ENCODE results near the gene LONRF2. TPM values are rescaled to one million over a fixed set of nuclear protein-coding genes. Genes with fewer than 3 reads are reported as not detected.

The LONRF2 gene
- total RNA-seq, 1 donor = under 0.01 TPM

DNA sequence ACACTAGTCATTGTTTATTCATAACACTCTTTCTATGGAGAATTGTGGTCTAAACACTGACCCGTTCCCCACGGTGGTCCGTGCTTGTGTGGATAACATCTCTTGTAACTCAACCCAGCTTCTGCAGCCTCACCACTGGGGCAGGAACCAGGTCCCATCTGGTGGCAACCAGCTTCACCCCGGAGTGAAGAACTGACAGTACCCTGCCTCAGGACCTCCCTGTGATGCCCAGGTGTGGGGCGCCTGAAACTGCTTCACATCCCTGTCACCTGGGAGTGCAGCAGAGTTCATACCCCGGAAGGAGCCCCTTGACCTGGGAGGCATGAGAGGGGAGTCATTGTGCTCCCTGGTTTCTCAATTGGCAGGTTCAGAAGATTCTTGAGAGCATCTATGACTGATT, 81.1 kb downstream of the LONRF2 start:
- Histone ChIP-seq H3K4me3 (ENCODE audit: insufficient read depth, low read length) (no peak overlapping the region), H3K4me1 (ENCODE audit: insufficient read depth, low read length) (peaks cover 9% of the 10 kb centered on the region)
- TF ChIP-seq, protein P1, sequence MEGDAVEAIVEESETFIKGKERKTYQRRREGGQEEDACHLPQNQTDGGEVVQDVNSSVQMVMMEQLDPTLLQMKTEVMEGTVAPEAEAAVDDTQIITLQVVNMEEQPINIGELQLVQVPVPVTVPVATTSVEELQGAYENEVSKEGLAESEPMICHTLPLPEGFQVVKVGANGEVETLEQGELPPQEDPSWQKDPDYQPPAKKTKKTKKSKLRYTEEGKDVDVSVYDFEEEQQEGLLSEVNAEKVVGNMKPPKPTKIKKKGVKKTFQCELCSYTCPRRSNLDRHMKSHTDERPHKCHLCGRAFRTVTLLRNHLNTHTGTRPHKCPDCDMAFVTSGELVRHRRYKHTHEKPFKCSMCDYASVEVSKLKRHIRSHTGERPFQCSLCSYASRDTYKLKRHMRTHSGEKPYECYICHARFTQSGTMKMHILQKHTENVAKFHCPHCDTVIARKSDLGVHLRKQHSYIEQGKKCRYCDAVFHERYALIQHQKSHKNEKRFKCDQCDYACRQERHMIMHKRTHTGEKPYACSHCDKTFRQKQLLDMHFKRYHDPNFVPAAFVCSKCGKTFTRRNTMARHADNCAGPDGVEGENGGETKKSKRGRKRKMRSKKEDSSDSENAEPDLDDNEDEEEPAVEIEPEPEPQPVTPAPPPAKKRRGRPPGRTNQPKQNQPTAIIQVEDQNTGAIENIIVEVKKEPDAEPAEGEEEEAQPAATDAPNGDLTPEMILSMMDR (IDR thresholded peaks at IDR 0.05; ENCODE audit: extremely low read depth, low read depth, low read length) = no peak

GRCh38 chr2:100240386-100240785, 81.9 kb downstream of the LONRF2 start:
- no peaks in the 10 kb centered on the region for H3K27me3 ChIP-seq (ENCODE audit: insufficient read depth, low read length)
- no peak overlapping the region for H2AFZ ChIP-seq (ENCODE audit: low read length)
- no peak overlapping the region for H3K27ac ChIP-seq (ENCODE audit: low read depth, low read length)
- H3K4me1 ChIP-seq (ENCODE audit: insufficient read depth, low read length) = peaks cover 4% of the 10 kb centered on the region
- DNase-seq (ENCODE audit: insufficient read length, low spot score, missing footprints) = no peak
- no peak overlapping the region for H3K4me3 ChIP-seq (ENCODE audit: insufficient read depth, low read length)
- H3K9me3 ChIP-seq (ENCODE audit: low read depth, low read length) = no peaks in the 10 kb centered on the region
- H3K4me2 ChIP-seq (ENCODE audit: insufficient read depth, low read length) = no peak overlapping the region
- no peaks in the 10 kb centered on the region for H4K20me1 ChIP-seq (ENCODE audit: insufficient read depth, low read length)
- no peaks in the 10 kb centered on the region for H3K79me2 ChIP-seq (ENCODE audit: insufficient read depth, low read length)
- no peaks in the 10 kb centered on the region for H3K36me3 ChIP-seq (ENCODE audit: insufficient read depth, low read length)
- TF ChIP-seq, protein P1 (IDR thresholded peaks at IDR 0.05; ENCODE audit: extremely low read depth, low read depth, low read length) = no peak

More for the DNA sequence above, 81.1 kb downstream of the LONRF2 start:
- H2AFZ ChIP-seq (ENCODE audit: low read length) = no peak overlapping the region
- no peaks in the 10 kb centered on the region for H3K79me2 ChIP-seq (ENCODE audit: insufficient read depth, low read length)
- no peaks in the 10 kb centered on the region for H3K27me3 ChIP-seq (ENCODE audit: insufficient read depth, low read length)
- no peak overlapping the region for H3K27ac ChIP-seq (ENCODE audit: low read depth, low read length)
- no peaks in the 10 kb centered on the region for H3K9me3 ChIP-seq (ENCODE audit: low read depth, low read length)
- H3K36me3 ChIP-seq (ENCODE audit: insufficient read depth, low read length) = no peaks in the 10 kb centered on the region
- DNase-seq (ENCODE audit: insufficient read length, low spot score, missing footprints) = no peak
- H4K20me1 ChIP-seq (ENCODE audit: insufficient read depth, low read length) = no peaks in the 10 kb centered on the region
- H3K4me2 ChIP-seq (ENCODE audit: insufficient read depth, low read length) = no peak overlapping the region

GRCh38 chr2:100239486-100240210, 82.7 kb downstream of the LONRF2 start:
- Histone ChIP-seq H3K27ac (ENCODE audit: low read depth, low read length) (no peak overlapping the region), H3K4me1 (ENCODE audit: insufficient read depth, low read length) (no peaks in the 10 kb centered on the region), H3K36me3 (ENCODE audit: insufficient read depth, low read length) (no peaks in the 10 kb centered on the region), H3K27me3 (ENCODE audit: insufficient read depth, low read length) (no peaks in the 10 kb centered on the region), H3K4me2 (ENCODE audit: insufficient read depth, low read length) (no peak overlapping the region), H4K20me1 (ENCODE audit: insufficient read depth, low read length) (no peaks in the 10 kb centered on the region), H3K4me3 (ENCODE audit: insufficient read depth, low read length) (no peak overlapping the region), H2AFZ (ENCODE audit: low read length) (no peak overlapping the region), H3K79me2 (ENCODE audit: insufficient read depth, low read length) (no peaks in the 10 kb centered on the region), H3K9me3 (ENCODE audit: low read depth, low read length) (no peaks in the 10 kb centered on the region)
- TF ChIP-seq, protein P1 (IDR thresholded peaks at IDR 0.05; ENCODE audit: extremely low read depth, low read depth, low read length) = no peak
- DNase-seq (ENCODE audit: insufficient read length, low spot score, missing footprints) = no peak

DNA sequence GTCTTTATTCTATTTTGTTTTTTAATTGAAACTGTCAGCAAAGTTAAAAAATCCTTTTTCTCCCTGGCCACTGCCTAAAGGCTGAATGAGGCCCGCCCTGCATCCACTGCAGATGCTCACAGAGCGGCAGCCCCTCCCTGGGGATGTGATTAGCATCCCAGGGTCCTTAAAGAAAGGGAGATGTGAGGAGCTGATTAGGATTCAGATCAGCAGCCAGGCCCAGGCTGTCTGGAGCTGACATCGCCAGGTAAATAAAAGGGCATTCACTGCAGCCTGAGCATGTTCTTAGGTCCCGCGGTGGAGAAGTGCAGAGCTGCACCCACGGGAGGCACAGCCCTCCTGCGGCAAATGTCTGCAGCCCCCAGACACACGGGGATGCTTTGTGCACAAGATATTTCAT, 83.8 kb downstream of the LONRF2 start:
- TF ChIP-seq, protein P1 (IDR thresholded peaks at IDR 0.05; ENCODE audit: extremely low read depth, low read depth, low read length) = no peak
- Histone ChIP-seq H3K27ac (ENCODE audit: low read depth, low read length) (no peak overlapping the region), H3K4me3 (ENCODE audit: insufficient read depth, low read length) (no peak overlapping the region), H3K79me2 (ENCODE audit: insufficient read depth, low read length) (no peaks in the 10 kb centered on the region), H4K20me1 (ENCODE audit: insufficient read depth, low read length) (no peaks in the 10 kb centered on the region), H3K4me2 (ENCODE audit: insufficient read depth, low read length) (no peak overlapping the region), H2AFZ (ENCODE audit: low read length) (no peak overlapping the region), H3K27me3 (ENCODE audit: insufficient read depth, low read length) (no peaks in the 10 kb centered on the region), H3K9me3 (ENCODE audit: low read depth, low read length) (no peaks in the 10 kb centered on the region), H3K4me1 (ENCODE audit: insufficient read depth, low read length) (peaks cover 6% of the 10 kb centered on the region), H3K36me3 (ENCODE audit: insufficient read depth, low read length) (no peaks in the 10 kb centered on the region)
- DNase-seq (ENCODE audit: insufficient read length, low spot score, missing footprints) = no peak

Data from osteoblast (primary cell).